Measurements from ENCODE around the gene ETF1. TPM values are rescaled to one million over a fixed set of nuclear protein-coding genes. Genes with fewer than 3 reads are reported as not detected.

Gene ETF1
- total RNA-seq, 4 donors from 2014 or later: 69.8 to 195 (median 141) TPM

- TF ChIP-seq CTCF (IDR thresholded peaks at IDR 0.05): no peak
- no peak for ATAC-seq (ENCODE audit: low FRiP score)
- no peak for DNase-seq (ENCODE audit: low spot score)
These were observed 20.5 kb upstream of the ETF1 start for GRCh38 chr5:138563340-138564118.

DNA sequence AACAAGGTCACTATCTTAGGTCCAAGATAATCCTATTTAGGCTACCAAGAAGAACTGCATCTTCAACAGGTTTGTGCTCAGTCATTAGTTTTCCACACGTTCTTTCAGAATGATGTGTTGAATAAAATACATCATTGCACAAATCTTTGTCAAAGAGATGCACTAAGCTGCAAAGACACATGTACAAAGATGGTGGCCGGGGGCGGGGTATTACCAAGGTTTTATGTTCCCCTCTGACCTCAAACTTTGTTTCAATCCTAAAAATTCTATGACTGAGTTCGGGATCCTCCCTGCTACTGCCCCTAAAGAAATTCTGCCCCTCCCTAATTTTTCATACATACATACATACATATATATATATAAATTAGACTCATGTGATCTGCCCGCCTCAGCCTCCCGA lies 17.9 kb upstream of the ETF1 start:
- ATAC-seq (ENCODE audit: low FRiP score) (no peak), DNase-seq (ENCODE audit: low spot score) (no peak)
- TF ChIP-seq CTCF (IDR thresholded peaks at IDR 0.05): no peak

GRCh38 chr5:138559937-138560336 lies 16.9 kb upstream of the ETF1 start:
- no peak for DNase-seq (ENCODE audit: low spot score)
- ATAC-seq (ENCODE audit: low FRiP score): no peak
- no peak for TF ChIP-seq CTCF (IDR thresholded peaks at IDR 0.05)

- DNase-seq (ENCODE audit: low spot score) (no peak), ATAC-seq (ENCODE audit: low FRiP score) (no peak)
- no peak for TF ChIP-seq CTCF (IDR thresholded peaks at IDR 0.05)
These were observed 14.6 kb upstream of the ETF1 start for GRCh38 chr5:138557677-138558076.

DNA sequence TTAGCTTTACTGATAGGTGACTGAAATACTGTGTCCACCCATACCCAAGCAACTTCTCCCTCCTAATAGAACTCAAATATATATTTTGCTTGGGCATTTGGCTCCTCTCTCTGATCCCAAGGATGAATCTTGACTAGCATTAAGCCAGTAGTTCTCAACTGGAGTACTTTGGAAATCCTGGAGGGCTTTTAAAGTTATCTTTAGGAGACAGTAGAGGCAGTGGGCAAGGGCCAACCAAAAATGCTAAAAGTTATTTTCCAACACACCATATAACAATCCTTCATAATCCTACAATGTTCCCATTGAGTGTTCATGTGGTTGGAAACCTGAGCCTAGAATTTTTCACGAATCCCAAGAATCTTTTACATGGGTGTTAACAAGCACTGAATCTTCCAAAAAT lies 11.1 kb upstream of the ETF1 start:
- DNase-seq (ENCODE audit: low spot score) (no peak), ATAC-seq (ENCODE audit: low FRiP score) (no peak)
- TF ChIP-seq CTCF (IDR thresholded peaks at IDR 0.05): no peak

GRCh38 chr5:138553437-138554095 lies 10.5 kb upstream of the ETF1 start:
- no peak for TF ChIP-seq CTCF (IDR thresholded peaks at IDR 0.05)
- DNase-seq (ENCODE audit: low spot score) (no peak), ATAC-seq (ENCODE audit: low FRiP score) (no peak)

- DNase-seq (ENCODE audit: low spot score) (no peak), ATAC-seq (ENCODE audit: low FRiP score) (no peak)
- no peak for TF ChIP-seq CTCF (IDR thresholded peaks at IDR 0.05)
These were observed 9.6 kb upstream of the ETF1 start for GRCh38 chr5:138552657-138553056.
